GM12892 (cell line): ENCODE measurements around the gene SV2B.
A peak's percentile ranks its signal among the peaks of the same experiment; 100 is the strongest.
"Not testable (repeated sequence)": the region's sequence is repeated elsewhere in the genome, so short reads cannot be mapped to it uniquely, and the experiment has no call there.

Experiments
- DNase-seq: peaks from one replicate; pipeline ENCODE4 v3.0.0; 2011; ENCODE audit not compliant: insufficient read length
- FAIRE-seq: peaks from 2 replicates; lab custom pipeline; 2011; peaks lifted over from hg19 to GRCh38; lab: Jason Lieb, UNC
- POLR2A ChIP-seq: IDR thresholded peaks from 2 replicates; pipeline ENCODE4 v1.6.1; 2011; ENCODE audit warnings: low read depth, low read length, control low read depth
- POLR2AphosphoS5 ChIP-seq: IDR thresholded peaks from 2 replicates; pipeline ENCODE4 v1.6.1; 2011; ENCODE audit warnings: low read depth, low read length, control low read depth
- TAF1 ChIP-seq: IDR thresholded peaks from 2 replicates; pipeline ENCODE4 v1.6.1; 2011; ENCODE audit warnings: low read depth, mild to moderate bottlenecking, control low read depth, low read length, borderline replicate concordance

Gene SV2B

GRCh38 chr15:91073077-91073476 lies 27.0 kb upstream of the SV2B start:
- FAIRE-seq (no peak), DNase-seq (no peak)
- TF ChIP-seq POLR2AphosphoS5 (no peak), POLR2A (no peak), TAF1 (no peak)

GRCh38 chr15:91073768-91074167 lies 26.3 kb upstream of the SV2B start:
- DNase-seq (no peak), FAIRE-seq (no peak)
- TF ChIP-seq TAF1 (no peak), POLR2AphosphoS5 (no peak), POLR2A (no peak)

GRCh38 chr15:91075739-91076138 lies 24.3 kb upstream of the SV2B start:
- no peak for FAIRE-seq
- no peak for DNase-seq
- TF ChIP-seq POLR2A (no peak), TAF1 (no peak), POLR2AphosphoS5 (no peak)

DNA sequence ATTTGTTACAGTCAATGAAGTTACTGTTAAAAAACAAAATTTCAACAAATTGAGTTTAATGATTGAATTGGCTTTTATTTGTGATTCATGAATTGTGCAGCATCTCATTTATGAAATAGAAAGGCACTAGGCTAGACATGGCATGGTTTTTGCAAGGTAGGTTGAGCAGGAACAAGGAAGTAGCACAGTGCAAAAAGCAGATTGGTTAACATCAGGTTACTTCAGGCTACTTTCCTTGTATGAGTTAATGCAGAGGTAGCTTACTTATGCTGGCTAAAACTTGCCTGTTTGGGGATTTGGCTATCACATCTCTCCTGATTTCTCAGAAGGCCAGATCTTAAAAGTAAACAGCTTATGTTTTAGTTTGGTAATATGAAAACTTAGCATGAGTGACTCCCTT lies 23.0 kb upstream of the SV2B start:
- TF ChIP-seq POLR2AphosphoS5 (no peak), POLR2A (no peak), TAF1 (no peak)
- FAIRE-seq (no peak), DNase-seq (no peak)

DNA sequence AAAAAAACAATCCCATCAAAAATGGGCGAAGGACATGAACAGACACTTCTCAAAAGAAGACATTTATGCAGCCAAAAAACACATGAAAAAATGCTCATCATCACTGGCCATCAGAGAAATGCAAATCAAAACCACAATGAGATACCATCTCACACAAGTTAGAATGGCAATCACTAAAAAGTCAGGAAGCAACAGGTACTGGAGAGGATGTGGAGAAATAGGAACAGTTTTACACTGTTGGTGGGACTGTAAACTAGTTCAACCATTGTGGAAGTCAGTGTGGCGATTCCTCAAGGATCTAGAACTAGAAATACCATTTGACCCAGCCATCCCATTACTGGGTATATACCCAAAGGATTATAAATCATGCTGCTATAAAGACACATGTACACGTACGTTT lies 6.2 kb upstream of the SV2B start:
- not testable (repeated sequence) for FAIRE-seq

DNA sequence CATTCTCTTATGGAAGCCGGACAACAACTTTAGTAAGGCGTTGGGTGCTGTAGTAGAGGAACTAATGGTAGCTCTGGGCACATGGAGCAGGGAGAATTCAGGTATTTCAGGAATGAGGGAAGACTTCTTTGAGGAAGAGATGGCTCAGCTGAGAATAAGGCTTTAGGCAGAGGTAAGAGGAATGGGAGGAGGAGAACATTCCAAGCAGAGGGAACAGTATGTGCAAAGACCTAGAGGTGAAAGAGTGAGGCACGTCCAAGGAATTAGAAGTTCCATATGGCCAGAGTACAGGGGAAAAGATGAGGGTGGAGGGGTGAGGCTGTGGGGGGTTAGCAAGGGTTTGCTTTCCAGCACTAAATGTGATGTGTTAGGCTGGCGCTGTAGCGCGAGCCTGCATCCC lies 1.6 kb upstream of the SV2B start:
- FAIRE-seq (no peak), DNase-seq (no peak)
- no peak for TF ChIP-seq POLR2AphosphoS5
- no peak for TF ChIP-seq TAF1
- TF ChIP-seq POLR2A, result no peak

More for the DNA sequence above, 6.2 kb upstream of the SV2B start:
- DNase-seq, result not testable (repeated sequence)

- TF ChIP-seq POLR2AphosphoS5, result no peak
- no peak for TF ChIP-seq POLR2A
- no peak for TF ChIP-seq TAF1
- FAIRE-seq (peak; percentile 57), DNase-seq (no peak)
Observed at GRCh38 chr15:91099616-91099994, 452 bp upstream of the SV2B start.

DNA sequence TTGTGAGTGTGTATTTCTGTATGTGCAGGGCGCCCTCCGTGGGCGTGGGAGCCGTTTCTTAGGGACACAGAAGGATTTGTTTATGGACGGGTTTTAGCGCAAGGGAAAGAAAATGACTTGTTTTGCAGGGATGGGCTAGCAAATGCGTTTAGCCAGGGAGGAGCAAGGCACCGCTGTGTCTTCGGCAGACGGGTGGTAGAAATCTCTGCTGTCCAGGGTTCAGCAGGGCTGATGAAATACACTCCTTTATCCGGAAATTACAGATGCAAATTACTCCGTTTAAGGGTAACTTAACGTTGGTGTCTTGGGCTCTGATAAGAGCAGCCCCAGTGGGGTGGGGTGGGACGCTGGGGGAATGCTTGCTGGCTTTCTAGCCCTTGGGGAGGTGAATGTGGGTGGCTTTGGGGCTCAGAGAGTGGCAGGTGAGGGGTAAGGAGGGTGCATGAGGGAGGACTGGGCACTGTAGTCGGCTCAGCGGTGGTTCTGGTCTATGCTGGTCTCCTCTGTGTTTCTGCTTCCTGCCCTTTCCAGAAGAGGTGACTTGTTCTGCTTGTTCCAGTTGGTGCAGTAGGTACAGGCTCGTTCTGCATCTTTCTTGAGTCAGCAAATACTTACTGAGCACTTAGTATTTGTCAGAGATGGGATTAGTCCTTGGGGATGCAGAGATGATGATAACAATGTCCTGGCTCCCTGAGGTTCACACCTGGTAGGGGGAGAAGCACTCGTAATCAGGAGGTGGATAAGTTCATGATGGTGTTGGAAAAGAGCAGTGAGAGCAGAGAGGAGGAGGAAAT lies 954 bp downstream of the SV2B start:
- DNase-seq (no peak), FAIRE-seq (peak; percentile 9)
- TF ChIP-seq POLR2AphosphoS5 (no peak), POLR2A (no peak), TAF1 (no peak)

DNA sequence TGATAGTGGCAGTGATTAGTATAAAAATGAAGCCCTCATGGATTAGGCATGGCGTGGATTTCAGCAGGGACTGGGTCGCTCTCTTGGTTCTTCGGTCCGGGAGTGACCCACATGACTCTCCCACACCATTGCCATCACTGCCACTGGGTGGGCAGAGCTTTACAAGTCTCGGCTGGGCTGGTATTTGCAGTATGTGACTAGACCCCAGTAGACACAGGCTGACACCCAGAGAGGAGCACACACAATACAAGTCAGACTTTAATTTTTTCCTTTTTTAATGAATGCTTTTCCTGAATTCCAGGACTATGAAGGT lies 1.5 kb downstream of the SV2B start:
- FAIRE-seq (no peak), DNase-seq (no peak)
- TF ChIP-seq POLR2AphosphoS5 (no peak), POLR2A (no peak), TAF1 (no peak)

DNA sequence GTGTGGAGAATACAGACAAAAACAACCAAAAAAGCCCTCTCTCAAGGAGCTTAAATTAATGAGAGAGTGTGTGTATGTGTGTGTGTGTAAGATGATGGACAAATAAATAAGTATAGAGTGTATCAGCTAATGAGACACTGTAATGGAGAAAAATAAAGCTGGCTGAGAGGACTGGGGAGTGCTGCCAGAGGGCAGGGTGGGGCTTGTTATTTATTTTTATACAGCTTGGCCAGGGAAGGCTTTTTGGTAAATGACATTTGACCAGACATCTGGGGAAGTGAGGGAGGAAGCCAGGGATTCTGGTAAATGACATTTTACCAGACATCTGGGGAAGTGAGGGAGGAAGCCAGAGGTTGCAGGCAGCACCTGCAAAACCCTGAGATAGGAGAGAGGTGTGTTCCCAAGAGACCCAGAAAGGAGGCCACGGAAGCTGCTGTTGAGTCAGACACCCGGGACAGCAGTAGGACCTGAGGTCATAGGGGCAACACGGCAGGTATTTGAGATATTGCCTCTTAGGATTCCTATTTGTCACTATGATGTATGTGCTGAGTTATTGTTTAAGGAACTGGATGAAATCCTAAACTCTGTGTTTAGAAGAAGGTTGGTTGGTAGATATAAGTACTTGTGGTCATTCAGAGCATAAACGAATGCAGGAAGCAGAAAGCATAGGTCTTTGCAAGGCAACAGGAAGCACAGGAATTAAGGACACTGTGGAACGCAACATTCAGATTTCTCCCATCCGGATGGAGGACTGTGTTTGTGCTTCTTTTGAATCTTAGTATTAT lies 2.7 kb downstream of the SV2B start:
- DNase-seq (no peak), FAIRE-seq (peak; percentile 44)
- TF ChIP-seq POLR2A (no peak), TAF1 (no peak), POLR2AphosphoS5 (no peak)

DNA sequence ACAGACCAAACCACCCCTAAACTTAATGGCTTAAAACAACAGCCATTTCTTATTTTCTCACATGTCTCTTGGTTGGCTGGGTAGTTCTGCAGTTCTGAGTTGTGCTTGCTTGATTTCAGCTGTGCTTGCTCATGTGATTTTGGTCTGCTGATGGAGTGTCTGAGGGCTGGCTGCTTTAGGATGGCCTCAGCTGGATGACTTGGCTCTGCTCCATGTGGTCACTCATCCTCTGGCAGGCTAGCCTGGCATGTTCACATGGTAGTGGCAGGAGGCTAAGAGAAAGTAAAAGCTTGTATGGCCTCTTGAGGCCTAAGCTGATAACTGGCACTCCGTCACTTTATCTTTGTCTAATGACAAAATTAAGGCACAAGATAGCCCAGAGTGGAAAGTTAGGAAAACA lies 4.1 kb downstream of the SV2B start:
- DNase-seq (no peak), FAIRE-seq (no peak)
- TF ChIP-seq POLR2AphosphoS5, result no peak
- TF ChIP-seq POLR2A, result no peak
- no peak for TF ChIP-seq TAF1

DNA sequence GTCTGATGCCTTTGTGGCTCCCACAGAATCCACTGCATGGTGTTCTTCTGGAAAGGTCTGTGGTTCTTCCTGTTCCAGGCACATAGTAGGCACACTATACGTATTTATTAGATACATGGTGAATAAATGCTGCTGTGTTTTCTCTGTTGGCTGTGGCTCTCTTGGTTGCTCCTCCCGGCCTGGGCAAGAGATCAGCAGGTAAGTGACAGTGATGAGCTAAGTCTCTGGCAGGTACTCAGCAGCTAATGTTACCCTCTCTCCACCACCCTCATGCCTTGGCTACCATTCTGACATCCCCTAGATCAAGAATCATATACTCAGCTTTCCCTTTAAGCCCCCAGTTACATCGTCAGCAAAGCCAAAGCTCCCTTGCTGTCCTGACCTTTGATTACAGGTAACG lies 8.4 kb downstream of the SV2B start:
- TF ChIP-seq POLR2AphosphoS5 (no peak), TAF1 (no peak), POLR2A (no peak)
- no peak for FAIRE-seq
- DNase-seq, result no peak
